GM12878 (cell line): Measurements from ENCODE around the gene BCL2. TPM values are rescaled to one million over a fixed set of nuclear protein-coding genes. Genes with fewer than 3 reads are reported as not detected.

Source experiments
- ASH2L ChIP-seq: fragments of 300-600, 200-600 bp; sonication (generic); IDR thresholded peaks from 2 replicates; pipeline ENCODE4 v1.6.1; 2017; ENCODE audit warnings: low read depth, mild to moderate bottlenecking, borderline replicate concordance
- CEBPB ChIP-seq, 2 experiments: fragments of 150-350 bp in 1 of 2; IDR thresholded peaks; 2 replicates each; pipeline ENCODE4 v1.6.1; 2012 to 2014; ENCODE audit warnings: low read depth in 2 of 2, low read length in 2 of 2, borderline replicate concordance in 1 of 2, inconsistent platforms in 1 of 2
- CTCF ChIP-seq, 3 experiments: IDR thresholded peaks in 2 of 3; conservative IDR thresholded peaks in 1 of 3; 2 replicates each; pipeline ENCODE4 v1.5.1; 2011; ENCODE audit warnings: low read depth in 3 of 3, low read length in 3 of 3, mild to moderate bottlenecking in 3 of 3, control low read depth in 2 of 3, moderate library complexity in 2 of 3, inconsistent platforms in 1 of 3, mixed read lengths in 1 of 3; ENCODE audit not compliant: control insufficient read depth in 2 of 3, insufficient read depth in 1 of 3; ENCODE audit errors: extremely low read depth in 1 of 3
- EZH2 ChIP-seq: IDR thresholded peaks from 2 replicates; pipeline ENCODE4 v1.6.1; 2012; ENCODE audit warnings: low read depth, mild to moderate bottlenecking, control low read depth, inconsistent platforms, low read length, borderline replicate concordance; ENCODE audit not compliant: control insufficient read depth
- IRF4 ChIP-seq: IDR thresholded peaks from 2 replicates; pipeline ENCODE4 v1.6.1; 2011; ENCODE audit warnings: low read depth, low read length
- KDM1A ChIP-seq: fragments of 200-600 bp; sonication (generic); IDR thresholded peaks from 2 replicates; pipeline ENCODE4 v1.6.1; 2016; ENCODE audit warnings: borderline replicate concordance
- LARP7 ChIP-seq: fragments of 450-650 bp; IDR thresholded peaks from 2 replicates; pipeline ENCODE4 v1.6.1; 2017; ENCODE audit warnings: mild to moderate bottlenecking
- MLLT1 ChIP-seq: fragments of 450-650 bp; IDR thresholded peaks from 2 replicates; pipeline ENCODE4 v1.6.1; 2016; ENCODE audit warnings: mild to moderate bottlenecking
- MXI1 ChIP-seq: fragments of 150-350 bp; IDR thresholded peaks from 2 replicates; pipeline ENCODE4 v1.6.1; 2011; ENCODE audit warnings: low read depth, mild to moderate bottlenecking, inconsistent platforms, low read length, improper control_type of control experiment
- MYB ChIP-seq: fragments of 150-350 bp; IDR thresholded peaks from 2 replicates; pipeline ENCODE4 v1.6.1; 2014; ENCODE audit warnings: mild to moderate bottlenecking, low read depth, low read length, borderline replicate concordance
- NFIC ChIP-seq: IDR thresholded peaks from 2 replicates; pipeline ENCODE4 v1.6.1; 2012; ENCODE audit warnings: low read depth, mild to moderate bottlenecking, inconsistent platforms, low read length, moderate library complexity
- NFYB ChIP-seq: IDR thresholded peaks from 2 replicates; pipeline ENCODE4 v1.6.1; 2011; ENCODE audit warnings: low read depth, mild to moderate bottlenecking, low read length, improper control_type of control experiment, moderate library complexity; ENCODE audit not compliant: insufficient read depth
- POLR2A ChIP-seq: IDR thresholded peaks from 2 replicates; pipeline ENCODE4 v1.6.1; 2011; ENCODE audit warnings: low read depth, mild to moderate bottlenecking, low read length
- RAD51 ChIP-seq: fragments of 450-650 bp; IDR thresholded peaks from 2 replicates; pipeline ENCODE4 v1.6.1; 2016; ENCODE audit warnings: moderate library complexity, mild to moderate bottlenecking, inconsistent platforms
- RELB ChIP-seq: fragments of 450-650 bp; IDR thresholded peaks from 2 replicates; pipeline ENCODE4 v1.6.1; 2017; ENCODE audit warnings: low read depth, mild to moderate bottlenecking, moderate library complexity
- RFX5 ChIP-seq: IDR thresholded peaks from 2 replicates; pipeline ENCODE4 v1.6.1; 2011; ENCODE audit warnings: low read depth, low read length, improper control_type of control experiment
- RUNX3 ChIP-seq: IDR thresholded peaks from 2 replicates; pipeline ENCODE4 v1.6.1; 2012; ENCODE audit warnings: low read length, inconsistent platforms
- SIX5 ChIP-seq: IDR thresholded peaks from 2 replicates; pipeline ENCODE4 v1.6.1; 2011; ENCODE audit warnings: mild to moderate bottlenecking, low read depth, low read length, moderate library complexity; ENCODE audit not compliant: severe bottlenecking
- SREBF1 ChIP-seq: IDR thresholded peaks from 2 replicates; pipeline ENCODE4 v1.6.1; 2012; ENCODE audit warnings: mild to moderate bottlenecking, low read length
- TARDBP ChIP-seq: IDR thresholded peaks from 2 replicates; pipeline ENCODE4 v1.6.1; 2016; ENCODE audit warnings: borderline replicate concordance
- ZBTB11 ChIP-seq: fragments of 450-650 bp; formaldehyde crosslinking; IDR thresholded peaks from 2 replicates; pipeline ENCODE4 v1.5.0; 2022; ENCODE audit warnings: mild to moderate bottlenecking, missing genetic modification characterization
- ZZZ3 ChIP-seq: IDR thresholded peaks from 2 replicates; pipeline ENCODE4 v1.6.1; 2011; ENCODE audit warnings: low read depth; ENCODE audit not compliant: control insufficient read depth, insufficient read length
- polyA plus RNA-seq, 11 experiments: library from polyadenylated mRNA; depleted of rRNA in 4 of 11; unstranded in 6 of 11; stranded (reverse) in 5 of 11; fragments of >200 nt; fragmentation: Nextera tagmentation in 4 of 11; fragmentation: Illumina TruSeq in 1 of 11; extraction: Ambion mirVana in 4 of 11; extraction: Trizol in 1 of 11; gene quantifications; 1 replicate in 1 of 11; 2 replicates in 10 of 11; pipeline versions ENCODE4 v1.2.1 to v1.2.3, GENCODE V29; 2011 to 2016; ENCODE audit warnings: inconsistent platforms in 2 of 11, missing spikeins in 2 of 11, low read depth in 1 of 11
- total RNA-seq, 4 experiments: library from RNA; depleted of rRNA in 3 of 4; stranded (reverse); fragments of >200 nt in 3 of 4; fragmentation: Illumina TruSeq in 1 of 4; extraction: Trizol in 1 of 4; gene quantifications; 2 replicates each; pipeline versions ENCODE4 v1.2.1 to v1.2.3, GENCODE V29; 2013 to 2021

The BCL2 gene
- total and polyA plus RNA-seq, 10 of the 15 experiments (the other 5 are each of a cell fraction or from before 2014, with no cell fraction given): 4.1 to 47.8 (median 19.3) TPM

DNA sequence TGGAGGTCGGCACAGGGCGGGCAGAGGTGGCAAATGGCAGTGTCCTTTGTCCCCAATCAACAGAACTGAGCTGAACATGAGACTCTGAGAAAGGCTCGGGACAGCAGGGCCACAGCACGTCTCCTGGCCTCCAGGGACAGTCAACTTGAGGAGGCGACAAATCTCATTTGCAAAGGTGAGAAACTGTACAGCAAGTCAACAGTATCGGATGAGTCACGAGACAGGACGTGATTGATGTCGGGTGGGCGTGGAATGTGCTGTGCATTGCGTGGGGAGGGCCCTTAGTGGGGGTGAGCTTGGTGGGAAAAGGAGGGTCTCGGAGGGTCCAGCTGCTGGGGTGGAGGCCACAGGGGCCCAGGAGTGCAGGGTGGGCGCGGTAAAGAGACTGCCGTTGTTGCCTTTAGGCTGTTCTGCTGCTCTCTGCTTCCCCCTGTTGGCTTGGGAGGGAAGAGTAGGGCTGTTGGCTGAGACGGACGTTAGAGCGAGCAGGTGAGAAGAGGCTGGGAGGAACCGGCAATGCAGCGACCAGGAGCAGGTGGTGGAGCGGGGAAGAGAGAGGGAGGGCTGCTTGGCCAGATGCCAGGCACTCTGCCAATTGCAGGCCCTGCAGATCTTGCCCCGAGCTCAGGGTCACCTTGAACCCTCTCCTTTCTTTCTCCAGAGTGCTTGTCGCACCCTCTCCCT, 164.3 kb downstream of the BCL2 start (continued):
- TF ChIP-seq MLLT1 (peak; percentile 92), RFX5 (no peak; the same call in 1 of the 2 replicates), ZBTB11 (CRISPR knock-in tag) (no peak), NFYB (0 out of 2 replicates have a peak, but pooled peaks have one; percentile 42), LARP7 (no peak), ASH2L (peak; percentile 55; the same call in 1 of the 2 replicates), NFIC (no peak), CTCF (IDR thresholded peaks at IDR 0.05 in 2 of 3, conservative IDR thresholded peaks at IDR 0.05 in 1 of 3; ENCODE audit: control insufficient read depth in 2 of 3, extremely low read depth in 1 of 3, insufficient read depth in 1 of 3, low read depth in 3 of 3, low read length in 3 of 3) (peak in 2 of 3 experiments; percentile 96 to 98; a peak in 4 of 6 replicates), CEBPB (IDR thresholded peaks at IDR 0.05; ENCODE audit: borderline replicate concordance in 1 of 2, low read depth in 2 of 2, low read length in 2 of 2) (no peak), RAD51 (peak; percentile 85), RELB (peak; percentile 93), SREBF1 (no peak), POLR2A (peak; percentile 54; the same call in 1 of the 2 replicates), TARDBP (no peak), MYB (peak; percentile 64; the same call in 1 of the 2 replicates), MXI1 (peak; percentile 81), ZZZ3 (no peak), RUNX3 (no peak), EZH2 (no peak), IRF4 (peak; percentile 80), SIX5 (no peak), KDM1A (no peak)
